Measurements from ENCODE around the gene CD151.

GRCh38 chr11:819943-820649 lies 12.7 kb upstream of the CD151 start:
- TF ChIP-seq SP1 (IDR thresholded peaks at IDR 0.05) (peak; percentile 74), CTCF (IDR thresholded peaks at IDR 0.05; ENCODE audit: low read depth, low read length, missing input control) (no peak), TAF1 (conservative IDR thresholded peaks at IDR 0.05) (peak; percentile 81), NR2F2 (IDR thresholded peaks at IDR 0.05) (peak; percentile 36), REST (IDR thresholded peaks at IDR 0.05) (peak; percentile 53), HNF4A (conservative IDR thresholded peaks at IDR 0.05) (peak; percentile 42 to 66), MAX (IDR thresholded peaks at IDR 0.05) (no peak), YY1 (IDR thresholded peaks at IDR 0.05) (no peak), RAD21 (IDR thresholded peaks at IDR 0.05) (no peak), JUND (IDR thresholded peaks at IDR 0.05) (no peak), ATF3 (IDR thresholded peaks at IDR 0.05) (no peak), FOXA1 (IDR thresholded peaks at IDR 0.05) (no peak), ZBTB33 (IDR thresholded peaks at IDR 0.05) (no peak), GABPA (IDR thresholded peaks at IDR 0.05 in 1 of 2, conservative IDR thresholded peaks at IDR 0.05 in 1 of 2) (peak in 1 of 2 donors; percentile 34)

Data from liver (tissue), 3 donors.